Skeletal muscle tissue (tissue), 4 donors: Measurements from ENCODE around the gene WDR43. TPM values are rescaled to one million over a fixed set of nuclear protein-coding genes. Genes with fewer than 3 reads are reported as not detected.

Experiments
- H3K27ac ChIP-seq: one replicate; pipeline ENCODE4 v1.7.0; 2013; ENCODE audit warnings: mild to moderate bottlenecking, low read depth, low read length, inconsistent platforms
- H3K27me3 ChIP-seq, 3 donors: one replicate each; pipeline ENCODE4 v1.7.0; 2013; ENCODE audit warnings: low read length in 3 of 3; ENCODE audit not compliant: control insufficient read depth in 3 of 3, insufficient read depth in 3 of 3
- H3K36me3 ChIP-seq, 3 donors: one replicate each; pipeline ENCODE4 v1.7.0; 2013; ENCODE audit warnings: low read length in 3 of 3; ENCODE audit not compliant: control insufficient read depth in 3 of 3, insufficient read depth in 3 of 3
- H3K4me1 ChIP-seq, 3 donors: one replicate each; pipeline ENCODE4 v1.7.0; 2013; ENCODE audit warnings: low read length in 3 of 3, mild to moderate bottlenecking in 3 of 3; ENCODE audit not compliant: control insufficient read depth in 3 of 3, insufficient read depth in 3 of 3
- H3K4me3 ChIP-seq, 3 donors: one replicate each; pipeline ENCODE4 v1.7.0; 2013; ENCODE audit warnings: low read length in 3 of 3
- H3K9ac ChIP-seq, 3 donors: one replicate each; pipeline ENCODE4 v1.7.0; 2013; ENCODE audit warnings: low read length in 3 of 3, mild to moderate bottlenecking in 3 of 3, moderate library complexity in 2 of 3, low read depth in 1 of 3
- H3K9me3 ChIP-seq, 3 donors: one replicate each; pipeline ENCODE4 v1.7.0; 2013; ENCODE audit warnings: low read length in 3 of 3; ENCODE audit not compliant: control insufficient read depth in 3 of 3
- total RNA-seq: library from RNA; depleted of rRNA; stranded (reverse); fragments of >200 nt; gene quantifications from one replicate; pipeline ENCODE4 v1.2.3, GENCODE V29; 2014
- donor health status: Osteomylitis.

The WDR43 gene
- total RNA-seq, 1 donor from 2014 or later = 39.1 TPM

DNA sequence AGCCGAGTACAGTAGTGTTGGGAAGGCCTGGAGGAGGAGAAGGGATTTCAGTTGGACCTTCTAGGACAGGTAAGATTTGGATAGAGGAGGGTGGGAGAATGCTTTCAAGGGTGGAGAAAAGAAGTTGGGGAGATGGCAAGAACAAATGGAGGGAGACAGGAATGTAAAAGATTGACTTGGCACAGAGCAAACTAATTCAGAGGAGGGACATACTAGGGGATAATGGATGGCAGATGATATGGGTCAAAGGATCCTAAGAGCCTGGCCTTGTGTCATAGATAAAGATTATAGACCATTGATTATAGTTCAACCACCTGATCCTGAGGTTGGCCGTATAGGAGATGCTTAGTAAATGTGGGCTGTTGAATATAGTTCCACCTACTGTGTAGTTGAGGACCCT, 12.4 kb downstream of the WDR43 start:
- Histone ChIP-seq H3K27me3 (no peaks in the 10 kb centered on the region), H3K36me3 (peaks cover 20 to 46% (median 28%) of the 10 kb centered on the region in 3 donors), H3K9ac (no peak overlapping the region), H3K4me3 (no peak overlapping the region), H3K9me3 (no peaks in the 10 kb centered on the region), H3K4me1 (peaks cover 0 to 7% (median 0%) of the 10 kb centered on the region in 3 donors), H3K27ac (no peak overlapping the region)

DNA sequence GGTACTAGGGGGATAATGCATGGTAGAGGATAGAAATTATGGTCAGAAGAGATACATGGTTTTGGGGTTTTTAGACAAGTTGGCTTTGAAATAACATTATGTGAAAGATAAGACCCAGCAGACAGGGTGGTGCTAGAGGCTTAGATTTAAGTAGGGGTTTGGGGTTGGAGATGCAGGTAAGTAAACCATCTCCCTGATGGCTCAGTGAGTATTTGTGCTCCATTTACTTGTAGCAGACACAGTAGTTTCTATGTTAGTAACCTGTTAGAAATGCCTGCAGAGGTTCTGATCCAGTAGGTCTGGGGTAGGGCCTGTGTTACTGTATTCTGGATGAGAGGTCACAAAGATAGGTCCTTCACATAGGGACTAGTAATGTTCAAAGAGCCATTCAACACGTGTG, 13.7 kb downstream of the WDR43 start:
- Histone ChIP-seq H3K27me3 (no peaks in the 10 kb centered on the region), H3K27ac (no peak overlapping the region), H3K4me3 (no peak overlapping the region), H3K36me3 (peaks cover 14 to 47% (median 23%) of the 10 kb centered on the region in 3 donors), H3K9me3 (no peaks in the 10 kb centered on the region), H3K9ac (no peak overlapping the region), H3K4me1 (peaks cover 0 to 7% (median 0%) of the 10 kb centered on the region in 3 donors)

DNA sequence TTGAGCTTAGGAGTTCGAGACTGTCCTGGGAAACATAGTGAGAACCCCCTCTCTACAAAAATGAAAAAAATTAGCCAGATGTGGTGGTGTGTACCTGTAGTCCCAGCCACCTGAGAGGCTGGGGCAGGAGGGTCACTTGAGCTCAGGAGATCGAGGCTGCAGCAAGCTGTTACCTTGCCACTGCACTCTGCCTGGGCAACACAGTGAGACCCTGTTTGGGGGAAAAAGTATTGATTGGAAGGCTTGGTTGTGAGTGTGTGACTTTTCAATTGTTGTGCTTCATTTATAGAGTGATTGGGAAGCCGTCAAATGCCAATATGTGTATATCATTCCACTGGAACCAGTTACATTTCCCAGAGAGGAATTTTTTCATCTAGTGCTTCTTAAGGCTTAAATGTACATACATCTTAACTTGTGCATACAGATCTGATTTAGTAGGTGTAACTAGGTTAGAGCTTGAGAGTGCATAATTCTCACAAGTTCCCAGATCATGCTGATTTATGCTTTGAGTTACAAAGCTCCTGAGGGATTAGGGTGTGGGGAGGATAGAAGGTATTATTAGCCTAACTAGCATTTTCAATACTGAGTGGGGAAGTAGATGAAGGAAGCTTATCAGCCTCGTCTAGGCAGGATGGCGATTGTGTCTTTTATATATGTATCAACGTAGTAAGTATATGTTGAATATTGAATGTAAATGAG, 15.3 kb downstream of the WDR43 start:
- Histone ChIP-seq H3K36me3 (peaks cover 21 to 54% (median 33%) of the 10 kb centered on the region in 3 donors), H3K27me3 (no peaks in the 10 kb centered on the region)

DNA sequence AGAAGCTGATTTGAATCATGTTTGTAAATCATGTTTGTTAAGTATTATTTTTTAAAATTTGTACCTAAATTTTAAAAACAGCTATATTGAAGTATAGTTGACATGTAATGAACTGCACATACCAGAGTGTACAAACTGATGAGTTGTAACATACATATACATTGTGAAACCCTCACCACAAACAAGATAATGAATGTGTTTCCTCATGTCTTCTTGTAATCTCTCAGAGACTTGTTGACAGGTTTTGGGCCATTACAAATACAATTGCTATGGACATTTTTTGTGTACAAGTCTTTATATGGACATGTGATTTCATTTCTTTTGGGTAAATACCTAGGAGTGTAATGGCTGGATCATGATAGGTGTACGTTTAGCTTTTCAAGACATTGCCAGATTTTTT, 21.5 kb downstream of the WDR43 start:
- no peaks in the 10 kb centered on the region for H3K4me1 ChIP-seq
- no peak overlapping the region for H3K9ac ChIP-seq
- H3K27ac ChIP-seq = no peak overlapping the region
- peaks cover 8 to 41% (median 17%) of the 10 kb centered on the region in 3 donors for H3K36me3 ChIP-seq
- H3K27me3 ChIP-seq = no peaks in the 10 kb centered on the region
- H3K4me3 ChIP-seq = no peak overlapping the region
- no peaks in the 10 kb centered on the region for H3K9me3 ChIP-seq

More for the DNA sequence above, 15.3 kb downstream of the WDR43 start:
- H3K4me3 ChIP-seq = no peak overlapping the region
- H3K4me1 ChIP-seq = peaks cover 0 to 6% (median 0%) of the 10 kb centered on the region in 3 donors
- H3K9ac ChIP-seq = no peak overlapping the region
- H3K9me3 ChIP-seq = no peaks in the 10 kb centered on the region
- no peak overlapping the region for H3K27ac ChIP-seq

DNA sequence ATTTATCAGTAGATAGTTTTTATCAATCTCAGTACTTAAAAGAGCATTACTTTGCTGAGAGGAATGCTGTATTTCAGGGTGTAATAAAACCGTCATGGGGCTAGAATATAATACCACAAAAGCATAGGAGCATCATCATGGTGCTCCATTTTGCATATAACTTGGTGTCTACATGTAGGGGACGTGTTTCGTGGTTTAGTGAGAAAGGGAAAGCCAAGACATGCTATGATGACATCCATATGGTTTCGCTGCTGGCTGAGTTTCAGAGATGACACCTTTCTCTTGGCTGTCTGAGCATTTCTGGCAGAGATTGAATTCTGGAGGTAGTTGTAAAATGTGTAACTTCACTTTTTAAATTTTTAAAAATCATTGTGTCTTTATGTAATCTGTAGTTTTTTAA, 32.4 kb downstream of the WDR43 start:
- no peak overlapping the region for H3K27ac ChIP-seq
- no peak overlapping the region for H3K9ac ChIP-seq
- H3K4me1 ChIP-seq = no peaks in the 10 kb centered on the region
- H3K9me3 ChIP-seq = no peaks in the 10 kb centered on the region
- H3K36me3 ChIP-seq = peaks cover 22 to 66% (median 62%) of the 10 kb centered on the region in 3 donors
- no peaks in the 10 kb centered on the region for H3K27me3 ChIP-seq
- H3K4me3 ChIP-seq = no peak overlapping the region

DNA sequence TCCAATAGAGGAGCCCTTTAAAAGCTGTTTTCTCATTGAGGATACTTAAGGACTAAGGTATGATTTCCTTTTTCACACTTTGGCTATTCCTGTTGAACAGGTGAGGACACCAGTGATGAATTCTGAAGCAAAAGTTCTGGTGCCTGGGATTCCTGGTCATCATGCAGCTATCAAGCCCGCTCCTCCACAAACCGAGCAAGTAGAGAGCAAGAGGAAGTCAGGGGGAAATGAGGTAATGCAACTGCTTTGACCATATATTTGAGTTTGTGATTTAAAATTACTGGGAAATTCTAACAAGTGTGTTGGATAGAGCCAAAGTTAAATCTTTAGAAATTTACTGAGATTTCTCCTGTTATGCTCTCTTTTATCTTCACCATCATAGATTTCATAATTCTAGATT, 33.0 kb downstream of the WDR43 start:
- no peaks in the 10 kb centered on the region for H3K27me3 ChIP-seq
- no peak overlapping the region for H3K4me3 ChIP-seq
- H3K27ac ChIP-seq = no peak overlapping the region
- H3K9ac ChIP-seq = no peak overlapping the region
- peaks cover 19 to 66% (median 59%) of the 10 kb centered on the region in 3 donors for H3K36me3 ChIP-seq
- H3K9me3 ChIP-seq = no peaks in the 10 kb centered on the region
- no peaks in the 10 kb centered on the region for H3K4me1 ChIP-seq

DNA sequence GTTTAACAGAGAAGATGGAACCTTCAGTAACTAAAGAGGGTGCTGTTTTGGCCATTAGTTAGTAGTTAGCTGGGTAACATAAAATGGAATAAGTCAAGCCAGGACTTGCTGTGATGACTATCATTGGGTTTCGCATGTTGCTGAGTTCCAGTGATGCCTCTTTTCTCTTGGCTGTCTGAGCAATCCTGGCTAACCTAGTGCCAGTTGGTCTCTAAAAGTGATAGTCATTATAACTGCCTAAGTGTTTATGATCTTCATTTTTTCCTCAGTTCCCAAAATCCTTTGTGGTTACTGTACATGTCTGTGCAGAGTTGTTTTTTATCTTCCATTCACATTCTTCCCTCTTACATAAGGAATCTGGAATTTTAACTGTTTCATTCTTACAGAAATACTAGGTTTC, 33.4 kb downstream of the WDR43 start:
- Histone ChIP-seq H3K9me3 (no peaks in the 10 kb centered on the region), H3K27ac (no peak overlapping the region), H3K4me3 (no peak overlapping the region), H3K36me3 (peaks cover 18 to 65% (median 57%) of the 10 kb centered on the region in 3 donors), H3K4me1 (no peaks in the 10 kb centered on the region), H3K9ac (no peak overlapping the region), H3K27me3 (no peaks in the 10 kb centered on the region)

DNA sequence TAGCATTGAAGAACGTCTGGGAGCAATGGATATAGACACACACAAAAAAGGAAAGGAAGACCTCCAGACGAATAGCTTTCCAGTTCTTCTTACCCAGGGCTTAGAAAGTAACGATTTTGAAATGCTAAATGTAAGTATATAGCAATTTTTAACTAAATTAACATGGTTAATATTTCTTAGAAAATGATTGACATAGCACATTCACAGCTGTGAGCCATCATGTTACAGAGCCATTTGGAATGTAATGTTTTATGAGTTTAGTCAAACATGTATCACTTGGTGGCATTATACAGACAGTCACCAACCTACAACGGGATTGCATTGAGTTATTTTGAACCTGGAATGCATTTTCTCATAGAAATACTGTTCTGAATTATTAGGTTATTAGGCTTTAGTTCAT, 35.1 kb downstream of the WDR43 start:
- no peaks in the 10 kb centered on the region for H3K4me1 ChIP-seq
- H3K27me3 ChIP-seq = no peaks in the 10 kb centered on the region
- H3K9ac ChIP-seq = no peak overlapping the region
- H3K27ac ChIP-seq = no peak overlapping the region
- no peaks in the 10 kb centered on the region for H3K9me3 ChIP-seq
- no peak overlapping the region for H3K4me3 ChIP-seq
- H3K36me3 ChIP-seq = peaks cover 18 to 66% (median 48%) of the 10 kb centered on the region in 3 donors

DNA sequence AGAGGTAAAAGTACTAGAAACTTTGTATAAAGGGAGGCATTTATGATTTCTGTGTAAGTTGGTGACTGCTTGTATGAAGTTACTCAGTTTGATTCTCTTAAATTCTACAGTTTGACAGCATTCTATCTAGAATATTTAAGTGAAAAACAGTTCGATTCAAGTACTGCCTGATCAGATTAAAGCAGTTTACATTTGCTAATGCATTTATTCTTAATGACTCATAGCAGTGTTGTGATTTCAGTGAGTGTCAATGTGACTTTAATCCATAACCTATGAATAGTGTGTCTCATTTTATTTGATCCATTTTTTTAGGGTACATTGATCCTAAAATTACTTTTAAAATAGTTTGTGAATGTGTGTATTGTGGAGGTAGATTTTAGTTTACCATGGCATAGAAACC, 35.7 kb downstream of the WDR43 start:
- H3K27me3 ChIP-seq = no peaks in the 10 kb centered on the region
- no peak overlapping the region for H3K4me3 ChIP-seq
- H3K36me3 ChIP-seq = peaks cover 18 to 65% (median 48%) of the 10 kb centered on the region in 3 donors
- H3K27ac ChIP-seq = no peak overlapping the region
- H3K9me3 ChIP-seq = no peaks in the 10 kb centered on the region
- no peaks in the 10 kb centered on the region for H3K4me1 ChIP-seq
- no peak overlapping the region for H3K9ac ChIP-seq

DNA sequence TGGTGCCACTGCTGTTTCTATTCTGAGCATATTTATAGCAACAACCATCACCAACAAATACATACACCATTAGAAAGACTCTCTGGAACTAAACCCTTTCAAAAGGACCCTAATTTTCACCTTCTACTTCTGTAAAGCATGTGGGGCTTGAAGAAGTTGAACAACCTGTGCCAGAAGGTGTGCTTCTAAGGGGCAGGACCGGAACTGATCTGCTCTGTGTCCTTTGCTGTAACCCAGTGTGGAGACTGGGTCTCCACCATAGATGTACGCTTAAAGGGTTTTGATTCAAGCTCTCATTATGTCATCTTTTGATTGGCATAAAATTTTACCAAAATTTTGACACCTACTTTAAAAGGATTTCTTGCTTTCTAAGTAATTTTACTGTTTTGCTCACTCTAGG, 40.3 kb downstream of the WDR43 start:
- H3K4me1 ChIP-seq = no peaks in the 10 kb centered on the region
- no peak overlapping the region for H3K27ac ChIP-seq
- no peaks in the 10 kb centered on the region for H3K27me3 ChIP-seq
- no peaks in the 10 kb centered on the region for H3K9me3 ChIP-seq
- peaks cover 2 to 40% (median 24%) of the 10 kb centered on the region in 3 donors for H3K36me3 ChIP-seq
- no peak overlapping the region for H3K4me3 ChIP-seq
- H3K9ac ChIP-seq = no peak overlapping the region
